GM21737 (cell line): ENCODE data around the gene TRPC3.
"Not testable (repeated sequence)": the region's sequence is repeated elsewhere in the genome, so short reads cannot be mapped to it uniquely, and the experiment has no call there.

Experiments
- ATAC-seq: cut with Tn5 transposase; IDR thresholded peaks from one replicate; pipeline ENCODE4 v1.9.1; 2021; ENCODE audit warnings: mild to moderate bottlenecking, moderate library complexity; ENCODE audit not compliant: unreplicated experiment

TRPC3 gene

DNA sequence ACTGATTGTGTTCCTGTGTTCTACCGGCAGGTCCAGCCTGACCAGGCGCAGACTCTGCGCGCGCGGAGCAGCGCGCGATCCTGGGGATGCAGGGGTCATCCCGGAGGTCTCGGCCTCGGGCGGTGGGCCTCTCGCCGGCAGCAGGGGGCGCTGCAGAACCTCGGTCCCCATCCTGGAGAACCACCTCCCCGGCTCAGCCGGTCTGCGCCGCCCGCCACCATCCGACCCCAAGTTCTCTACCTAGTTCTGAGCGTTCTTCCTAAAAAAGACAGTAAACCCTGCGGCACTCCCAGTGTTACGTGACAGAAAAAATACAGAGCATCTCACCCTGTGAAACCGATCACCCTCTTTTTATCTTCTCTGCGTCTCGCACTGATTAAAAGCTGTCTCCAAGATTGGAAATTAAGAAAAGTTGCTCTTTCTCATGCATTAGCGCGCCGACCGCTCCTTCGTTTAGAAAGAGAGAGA is 1.6 kb downstream of the TRPC3 start:
- peak; percentile 90 for ATAC-seq

DNA sequence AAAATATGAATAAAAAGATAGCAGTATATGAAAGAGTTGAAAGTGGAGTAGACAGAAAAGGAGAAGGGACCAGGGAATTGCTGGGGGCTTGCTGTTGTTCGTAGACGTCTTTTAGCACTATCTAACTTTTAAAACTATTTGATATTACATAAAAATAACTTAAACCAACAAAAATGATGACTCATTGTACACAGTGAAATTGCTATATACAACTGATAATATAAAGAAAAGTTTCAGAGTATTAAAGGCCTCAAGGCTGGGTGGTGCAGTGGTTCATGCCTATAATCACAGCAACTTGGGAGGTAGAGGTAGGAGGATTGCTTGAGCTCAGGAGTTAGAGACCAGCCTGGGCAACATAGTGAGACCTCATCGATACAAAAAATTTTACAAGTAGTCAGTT is 5.2 kb downstream of the TRPC3 start:
- no peak for ATAC-seq

DNA sequence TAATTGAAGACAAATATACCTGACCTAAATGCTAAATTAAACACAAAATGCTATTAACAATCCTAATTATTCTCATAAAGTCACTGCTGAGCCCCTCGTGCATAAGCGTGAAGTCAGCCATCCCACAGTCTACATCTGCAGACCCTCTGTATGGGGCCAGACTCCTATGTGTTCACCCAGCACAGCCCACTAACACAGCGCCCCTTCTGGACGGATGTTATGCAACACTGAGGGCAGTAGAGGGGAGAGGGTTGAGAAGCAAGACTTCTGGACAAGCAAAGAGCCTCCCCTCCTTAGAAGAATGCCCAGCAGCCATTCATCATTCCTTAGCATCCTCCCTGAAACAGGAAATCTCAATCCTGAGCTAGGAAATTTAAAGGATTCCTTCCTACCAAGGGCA is 7.9 kb downstream of the TRPC3 start:
- ATAC-seq: no peak

DNA sequence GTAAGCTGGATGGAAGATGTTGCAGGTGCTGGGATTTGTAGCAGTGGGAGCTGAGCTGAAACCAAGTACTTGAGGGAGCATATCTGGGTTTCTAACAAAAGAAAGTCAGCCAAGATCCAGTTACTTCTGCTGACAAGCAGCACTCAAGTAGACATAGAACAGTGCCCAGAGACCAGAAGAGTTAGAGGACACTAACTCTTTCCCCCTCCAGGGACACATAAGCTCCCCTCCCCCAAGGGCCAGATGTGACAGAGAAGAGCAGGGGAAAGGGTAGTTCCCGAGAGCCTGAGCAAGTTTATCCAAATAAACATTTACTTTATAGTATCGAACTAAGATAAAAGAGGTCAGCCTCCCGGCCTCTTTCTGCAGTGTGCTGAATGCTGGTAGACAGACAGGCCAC is 12.2 kb downstream of the TRPC3 start:
- no peak for ATAC-seq

DNA sequence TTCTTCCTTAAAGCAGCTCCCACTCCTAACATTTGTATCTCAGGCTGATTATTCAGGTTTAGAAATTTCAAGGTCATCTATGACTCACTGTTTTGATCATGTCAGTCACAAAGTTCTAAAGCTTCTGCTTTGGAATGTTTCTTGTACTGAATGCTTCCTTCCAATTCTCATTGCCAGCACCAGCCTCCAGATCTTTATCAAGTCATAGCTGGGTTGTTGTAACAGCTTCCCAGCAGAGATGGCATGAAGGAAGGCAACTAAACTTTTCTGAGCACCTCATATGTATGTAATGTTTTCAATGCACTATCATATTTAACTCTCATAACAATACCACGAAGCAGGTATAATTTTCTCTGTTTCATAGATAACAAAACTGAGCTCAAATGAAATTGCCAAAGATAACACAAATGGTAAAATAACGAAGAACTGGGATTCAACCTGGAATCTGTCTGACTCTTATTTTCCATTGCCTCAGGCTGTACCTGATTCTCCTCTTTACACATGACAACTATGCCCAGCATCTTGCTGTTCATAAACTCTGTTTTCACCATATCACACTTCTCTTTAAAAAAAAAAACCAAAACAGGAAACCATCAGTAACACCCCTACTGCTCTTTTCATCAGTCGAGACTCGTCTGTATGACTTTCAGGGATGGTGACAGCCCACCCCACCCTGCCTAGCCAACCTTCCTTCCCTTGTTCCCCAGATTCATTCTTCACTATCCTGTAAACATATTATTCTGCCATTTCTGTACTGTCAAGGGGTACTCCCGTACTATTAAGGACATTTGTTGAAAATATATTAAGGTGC is 13.4 kb downstream of the TRPC3 start:
- no peak for ATAC-seq

DNA sequence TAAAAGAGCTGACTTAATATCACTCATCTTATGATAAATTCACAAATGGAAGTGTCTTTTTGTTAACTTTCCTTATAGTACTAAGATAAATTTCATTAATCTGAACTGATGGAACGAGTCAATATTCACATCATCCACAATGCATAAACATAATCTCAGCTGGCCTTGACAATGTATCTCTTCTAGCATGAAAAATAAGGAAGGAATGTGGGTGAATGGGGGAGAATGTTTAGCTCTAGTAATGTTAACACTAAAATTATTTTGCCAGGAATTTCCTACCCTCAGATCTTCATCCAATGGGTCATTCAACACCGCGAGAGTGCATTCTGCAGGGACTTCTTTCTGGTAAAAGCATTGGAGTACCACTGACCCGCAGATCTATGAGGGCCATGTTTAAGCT is 15.8 kb downstream of the TRPC3 start:
- no peak for ATAC-seq

DNA sequence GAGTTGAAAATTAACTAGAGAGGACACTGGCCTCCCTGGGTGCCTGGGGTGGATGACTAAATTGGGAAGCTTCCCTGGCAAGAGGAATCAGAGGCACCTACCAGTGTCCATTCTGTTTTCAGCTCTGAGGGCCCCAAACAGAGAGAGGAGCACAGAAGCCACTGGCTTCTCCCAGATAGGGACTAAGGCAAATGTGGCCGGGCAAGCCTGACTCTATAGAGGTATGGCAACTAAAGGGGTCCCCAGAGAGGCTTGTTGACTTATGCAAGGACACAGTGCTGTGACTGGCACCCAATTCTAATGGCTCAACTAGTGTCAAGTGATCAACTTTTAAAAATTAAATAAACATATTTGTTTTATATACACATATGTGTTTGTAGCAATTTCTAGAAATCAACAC is 17.2 kb downstream of the TRPC3 start:
- ATAC-seq: no peak

DNA sequence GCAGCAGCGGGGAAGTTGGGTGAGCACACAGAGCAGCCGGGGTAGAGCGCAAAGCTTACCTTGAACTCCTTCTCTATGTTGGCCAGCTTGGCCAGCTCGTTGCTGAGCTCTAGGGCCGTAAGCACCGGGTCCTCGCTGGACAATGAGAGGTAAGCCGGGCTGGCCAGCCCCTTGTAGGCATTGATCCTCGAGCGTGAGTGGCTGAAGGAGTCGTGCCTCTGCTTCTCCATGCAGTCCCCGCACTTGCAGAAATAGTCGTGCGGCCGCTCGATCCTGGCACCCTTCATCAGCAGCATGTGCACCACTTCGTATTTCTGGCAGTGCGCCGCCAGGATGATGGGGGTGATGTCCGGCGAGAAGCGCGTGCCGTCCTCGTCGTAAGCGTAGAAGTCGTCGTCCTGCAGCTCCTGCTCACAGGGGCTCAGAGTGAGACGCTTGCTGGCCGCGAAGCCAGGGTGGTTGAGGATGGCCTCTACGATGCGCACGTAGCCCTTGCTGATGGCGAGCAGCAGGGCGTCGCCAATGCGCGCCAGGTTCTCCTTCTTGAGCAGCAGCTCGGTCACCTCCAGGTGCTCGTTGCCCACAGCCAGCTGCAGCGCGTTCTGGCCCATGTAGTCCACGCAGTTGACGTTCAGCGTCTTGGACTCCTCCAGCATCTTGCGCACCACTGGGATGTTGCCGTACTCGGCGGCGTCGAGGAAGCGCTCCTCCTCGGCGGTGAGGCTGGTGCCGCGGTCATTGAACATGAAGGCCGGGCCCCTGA is 19.5 kb downstream of the TRPC3 start:
- ATAC-seq: no peak

DNA sequence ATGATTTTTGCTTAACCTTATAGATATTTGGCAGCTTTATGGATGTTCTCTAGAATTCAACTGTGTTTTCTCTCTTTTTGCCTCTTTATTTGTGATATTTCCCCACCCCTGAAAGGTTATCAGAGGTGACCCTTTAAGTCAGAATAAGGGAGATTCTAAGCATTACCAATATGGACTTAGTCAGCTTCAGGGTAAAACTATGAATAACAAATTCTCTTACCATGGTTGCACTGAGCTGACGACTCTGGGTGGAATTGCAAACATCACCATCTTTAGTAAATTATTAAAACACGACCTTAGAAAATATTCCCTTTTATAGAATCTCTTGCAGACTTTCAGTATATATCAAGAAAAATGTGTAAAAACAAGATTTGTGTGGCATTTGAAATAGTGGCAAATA is 21.6 kb downstream of the TRPC3 start:
- no peak for ATAC-seq

DNA sequence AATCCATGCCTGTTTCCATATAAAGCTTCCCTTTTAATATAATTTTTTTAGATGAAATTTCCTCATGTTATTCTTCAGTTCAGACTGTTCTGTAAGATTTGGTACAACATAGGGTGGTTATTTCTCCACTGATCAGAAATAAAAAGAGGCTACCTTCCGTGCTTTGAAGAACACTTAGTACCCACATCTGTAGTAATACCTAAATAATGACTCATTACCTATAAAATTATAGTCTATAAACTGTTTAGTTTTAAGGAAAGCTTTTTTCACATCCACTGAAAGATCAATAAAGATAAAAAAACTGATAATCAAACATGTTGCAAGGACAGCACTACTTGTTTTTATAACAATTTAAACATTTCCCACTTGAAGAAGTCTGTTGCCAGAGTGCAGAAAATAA is 23.9 kb downstream of the TRPC3 start:
- no peak for ATAC-seq

DNA sequence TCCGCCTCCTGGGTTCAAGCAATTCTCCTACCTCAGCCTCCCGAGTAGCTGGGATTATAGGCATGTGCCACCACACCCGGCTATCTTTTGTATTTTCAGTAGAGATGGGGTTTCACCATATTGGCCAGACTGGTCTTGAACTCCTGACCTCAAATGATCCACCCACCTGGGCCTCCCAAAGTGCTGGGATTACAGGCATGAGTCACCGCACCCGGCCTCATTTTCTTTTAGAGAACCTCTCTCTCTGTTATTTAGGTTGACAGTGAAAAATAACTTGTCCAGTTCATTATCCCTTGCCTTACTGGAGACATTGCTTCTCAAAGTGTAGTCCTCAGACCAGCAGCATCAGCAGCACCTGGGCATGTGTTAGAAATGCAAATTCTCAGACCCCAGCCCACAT is 25.4 kb downstream of the TRPC3 start:
- not testable (repeated sequence) for ATAC-seq

DNA sequence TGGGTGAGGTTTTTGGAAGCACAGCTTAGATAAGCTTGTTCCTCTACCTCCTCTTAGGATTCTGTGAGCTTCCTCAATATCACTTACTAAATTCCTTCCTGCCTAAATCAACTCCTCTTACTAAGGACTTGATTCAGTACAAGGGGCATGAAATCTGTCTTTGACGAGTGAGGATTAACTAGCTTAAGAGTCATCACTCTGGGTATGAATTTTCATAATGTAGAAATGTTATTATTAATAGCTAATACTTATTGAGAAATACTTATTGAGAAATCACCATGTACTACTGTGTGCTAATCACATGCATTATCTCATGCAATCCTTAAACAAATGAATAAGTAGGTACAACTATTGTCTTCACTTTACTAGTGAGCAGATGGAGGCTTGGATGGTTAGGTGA is 28.6 kb downstream of the TRPC3 start:
- no peak for ATAC-seq

DNA sequence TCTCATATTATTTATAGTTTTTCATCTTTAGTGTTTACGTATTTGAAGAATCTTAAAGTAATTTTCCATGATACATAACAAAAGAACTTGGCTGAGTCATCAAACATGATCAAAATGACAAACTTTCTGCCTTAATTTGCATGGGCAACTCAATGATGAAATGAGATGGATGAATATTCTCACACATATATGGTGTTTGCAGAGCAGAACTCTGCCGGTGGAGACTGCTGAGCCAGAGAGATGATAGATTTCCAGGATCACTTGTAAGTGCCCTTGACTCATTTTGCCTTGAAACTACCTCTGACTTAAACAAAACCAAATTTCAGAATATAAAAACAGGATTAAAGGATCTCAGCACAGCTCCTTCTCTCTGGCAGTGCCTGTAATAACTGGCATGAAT is 38.2 kb downstream of the TRPC3 start:
- ATAC-seq: no peak

DNA sequence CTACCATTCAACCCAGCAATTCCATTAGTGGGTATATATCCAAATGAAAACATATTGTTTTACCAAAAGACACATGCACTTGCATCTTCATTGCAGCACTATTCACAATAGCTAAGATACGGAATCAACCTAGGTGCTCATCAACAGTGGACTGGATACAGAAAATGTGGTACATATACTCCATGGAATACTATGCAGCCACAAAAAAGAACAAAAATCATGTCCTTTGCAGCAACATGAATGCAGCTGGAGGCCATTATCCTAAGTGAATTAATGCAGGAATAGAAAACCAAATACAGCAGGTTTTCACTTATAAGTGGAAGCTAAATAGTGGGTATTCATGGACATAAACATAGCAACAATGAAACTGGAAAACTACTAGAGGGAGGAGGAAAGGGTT is 43.5 kb downstream of the TRPC3 start:
- ATAC-seq: no peak

DNA sequence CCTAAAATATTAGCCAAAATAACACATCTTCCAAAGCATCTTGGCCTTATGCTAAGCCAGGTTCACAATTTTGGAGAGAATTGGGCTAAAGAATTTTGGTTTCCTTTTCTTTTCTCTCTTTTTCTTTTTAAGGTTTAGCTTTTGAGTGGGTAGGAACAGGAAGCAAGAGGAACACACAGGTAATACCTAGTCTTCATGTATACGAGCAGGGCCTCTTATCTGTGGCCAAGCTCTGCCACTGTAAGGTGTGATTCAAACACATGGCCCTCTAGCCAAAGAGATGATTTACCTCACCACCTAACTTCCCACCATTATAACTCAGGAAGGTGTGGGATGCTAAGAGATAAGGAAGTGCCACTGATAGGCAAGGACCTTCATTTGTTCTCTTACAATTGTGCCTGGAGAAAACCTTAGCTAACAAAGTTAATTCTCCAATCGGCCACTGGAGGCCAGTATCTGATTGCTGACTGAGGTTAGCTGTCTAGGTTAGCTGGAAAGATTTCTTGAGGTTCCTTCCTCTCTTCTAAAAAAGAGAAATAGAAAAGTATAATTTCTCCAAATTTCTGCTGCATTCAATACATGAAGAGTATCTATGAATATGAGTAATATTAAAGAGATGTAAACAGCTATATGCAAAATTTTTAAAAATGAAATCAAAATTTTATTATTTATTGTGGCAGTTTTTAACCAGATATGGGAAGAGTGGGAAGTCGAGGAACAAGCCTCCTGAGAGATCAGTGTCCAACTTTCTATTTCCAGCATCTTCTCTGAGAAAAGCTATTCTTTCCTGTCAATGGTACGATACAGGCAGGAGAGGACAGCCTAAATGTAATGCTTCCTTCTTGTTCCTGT is 51.5 kb downstream of the TRPC3 start:
- peak; percentile 71 for ATAC-seq

DNA sequence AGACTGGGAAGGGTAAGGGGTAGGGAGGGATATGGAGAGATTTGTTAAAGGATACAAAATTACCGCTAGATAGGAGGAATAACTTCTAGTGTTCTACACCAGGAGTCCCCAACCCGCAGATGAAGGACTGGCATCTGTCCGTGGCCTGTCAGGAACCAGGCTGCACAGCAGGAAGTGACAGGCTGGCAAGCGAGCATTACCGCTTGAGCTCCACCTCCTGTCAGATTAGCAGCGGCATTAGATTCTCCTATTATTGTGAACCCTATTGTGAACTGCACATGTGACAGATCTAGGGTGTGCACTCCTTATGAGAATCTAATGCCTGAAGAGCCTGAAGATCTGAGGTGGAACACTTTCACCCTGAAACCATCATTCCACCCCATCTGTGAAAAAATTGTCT is 53.7 kb downstream of the TRPC3 start:
- ATAC-seq: no peak

DNA sequence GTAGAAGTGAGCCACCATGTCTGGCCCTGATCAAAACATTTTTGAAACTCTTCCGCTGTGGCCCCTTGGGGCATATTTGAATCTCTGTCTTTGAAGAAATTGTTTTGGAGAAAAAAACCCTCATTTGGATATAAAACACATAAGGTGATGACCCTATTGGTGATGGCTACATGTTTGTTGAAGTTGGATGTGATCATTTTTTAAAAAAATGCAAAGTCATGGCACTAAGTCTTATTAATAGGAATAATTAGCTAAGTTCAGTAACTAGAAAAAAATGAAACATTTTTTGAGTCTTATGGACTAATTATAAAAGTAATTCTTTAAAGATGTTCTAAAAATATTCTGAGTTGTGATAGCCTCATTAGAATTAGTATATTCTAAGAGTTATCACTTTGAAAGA is 63.7 kb downstream of the TRPC3 start:
- no peak for ATAC-seq

DNA sequence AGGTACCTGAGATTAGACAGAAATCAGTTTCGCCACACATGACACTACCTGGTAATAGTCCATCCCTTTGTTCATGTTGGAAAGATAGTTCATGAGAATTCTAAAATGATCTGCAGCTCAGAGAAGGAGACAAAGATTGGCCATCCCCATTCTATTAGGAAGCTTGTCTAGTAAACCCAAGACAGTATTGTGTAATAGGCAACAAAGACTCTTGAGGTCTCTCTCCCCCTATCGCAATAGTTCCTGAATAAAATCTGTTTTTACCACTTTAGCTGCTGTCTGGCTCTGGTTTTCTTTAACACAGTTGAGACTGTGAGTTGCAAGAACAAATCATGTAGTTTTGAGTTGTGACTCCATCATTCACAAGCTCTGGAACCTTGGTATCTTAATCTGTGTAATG is 66.7 kb downstream of the TRPC3 start:
- no peak for ATAC-seq

DNA sequence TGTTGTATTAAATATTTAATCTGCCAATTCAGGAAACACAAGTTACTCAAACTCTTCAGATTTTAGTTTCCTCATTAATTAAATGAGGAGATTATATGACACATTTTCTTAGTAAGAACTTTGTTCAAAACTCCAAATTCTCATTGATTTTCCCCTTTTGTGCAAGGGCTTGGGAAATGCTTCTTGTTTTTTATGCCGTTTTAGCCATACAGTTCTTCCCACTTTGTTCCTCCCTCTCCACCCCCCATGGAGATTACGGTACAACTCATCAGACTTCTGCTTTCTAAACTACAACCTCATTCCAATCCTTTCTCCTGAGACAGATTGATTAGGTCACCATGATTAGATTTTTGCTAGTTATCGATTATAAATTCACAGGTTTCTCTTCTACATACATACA is 70.7 kb downstream of the TRPC3 start:
- ATAC-seq: no peak

DNA sequence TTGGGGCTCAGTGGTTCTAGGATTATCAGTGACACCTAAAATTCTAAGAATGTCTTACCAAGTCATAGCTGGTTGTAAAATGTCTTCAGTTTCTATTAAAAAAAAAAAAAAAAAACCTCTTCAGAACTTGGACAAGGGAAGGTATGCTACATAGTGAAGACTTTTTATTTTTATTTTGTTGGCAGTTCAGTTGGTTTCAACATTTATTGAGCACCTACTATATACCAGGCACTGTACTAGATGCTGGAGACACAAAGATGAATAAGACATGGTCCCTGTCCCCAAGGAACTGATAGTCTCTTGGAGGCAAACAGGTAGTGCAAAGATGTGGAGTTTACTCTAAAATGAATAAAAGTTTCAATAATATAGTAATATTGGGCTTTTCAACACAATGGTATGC is 72.7 kb downstream of the TRPC3 start:
- no peak for ATAC-seq

DNA sequence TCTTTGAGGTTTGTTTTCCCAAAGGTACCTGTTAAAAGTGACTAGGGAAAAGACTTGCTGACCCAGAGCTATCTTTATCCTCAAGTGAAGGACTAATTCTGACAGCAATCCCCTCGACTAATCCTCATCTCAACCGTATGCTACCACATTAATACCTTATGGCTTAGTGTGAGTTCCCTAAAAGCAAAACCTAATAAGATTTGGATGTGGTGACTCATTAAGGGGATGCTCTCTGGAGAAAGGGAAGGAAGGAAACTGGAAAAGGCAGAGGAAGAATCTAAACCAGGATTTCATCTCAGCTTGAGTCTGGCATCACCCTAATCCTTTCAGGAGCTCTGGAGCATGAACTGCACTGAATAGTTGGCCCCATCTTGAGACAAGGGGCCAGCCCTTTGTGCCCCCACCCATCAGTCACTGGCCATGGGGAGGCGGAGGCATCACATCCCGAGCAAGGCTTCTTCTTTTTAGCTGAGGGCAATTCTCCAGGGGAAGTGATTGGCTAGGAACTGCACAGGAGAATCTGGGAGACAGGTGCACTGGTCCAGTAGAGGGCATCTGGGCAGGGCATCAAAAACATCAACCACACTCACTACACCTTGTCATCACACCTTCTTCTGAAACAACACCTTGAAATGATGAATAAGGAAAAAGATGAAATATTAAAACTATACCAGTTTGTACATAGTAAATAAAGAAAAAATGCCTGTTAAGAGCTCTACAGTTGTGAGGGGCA is 74.7 kb downstream of the TRPC3 start:
- ATAC-seq: no peak
